ENCODE results near the gene SIN3B. TPM values are rescaled to one million over a fixed set of nuclear protein-coding genes. Genes with fewer than 3 reads are reported as not detected.
"Not testable (repeated sequence)": the region's sequence is repeated elsewhere in the genome, so short reads cannot be mapped to it uniquely, and the experiment has no call there.

The SIN3B gene
- total RNA-seq, 2 donors from 2014 or later = 19.8 to 31.0 TPM

GRCh38 chr19:16874250-16874977, 45.2 kb downstream of the SIN3B start:
- no peaks in the 10 kb centered on the region for H3K27me3 ChIP-seq
- no peaks in the 10 kb centered on the region for H3K9me3 ChIP-seq
- no peak overlapping the region for H3K27ac ChIP-seq
- peaks cover 8% of the 10 kb centered on the region for H3K36me3 ChIP-seq
- H3K4me1 ChIP-seq = no peaks in the 10 kb centered on the region
- intact Hi-C loops (cut with DNase I) = no loop called here
- no peak overlapping the region for H3K4me3 ChIP-seq
- no peak for DNase-seq
- TF ChIP-seq, protein P1, sequence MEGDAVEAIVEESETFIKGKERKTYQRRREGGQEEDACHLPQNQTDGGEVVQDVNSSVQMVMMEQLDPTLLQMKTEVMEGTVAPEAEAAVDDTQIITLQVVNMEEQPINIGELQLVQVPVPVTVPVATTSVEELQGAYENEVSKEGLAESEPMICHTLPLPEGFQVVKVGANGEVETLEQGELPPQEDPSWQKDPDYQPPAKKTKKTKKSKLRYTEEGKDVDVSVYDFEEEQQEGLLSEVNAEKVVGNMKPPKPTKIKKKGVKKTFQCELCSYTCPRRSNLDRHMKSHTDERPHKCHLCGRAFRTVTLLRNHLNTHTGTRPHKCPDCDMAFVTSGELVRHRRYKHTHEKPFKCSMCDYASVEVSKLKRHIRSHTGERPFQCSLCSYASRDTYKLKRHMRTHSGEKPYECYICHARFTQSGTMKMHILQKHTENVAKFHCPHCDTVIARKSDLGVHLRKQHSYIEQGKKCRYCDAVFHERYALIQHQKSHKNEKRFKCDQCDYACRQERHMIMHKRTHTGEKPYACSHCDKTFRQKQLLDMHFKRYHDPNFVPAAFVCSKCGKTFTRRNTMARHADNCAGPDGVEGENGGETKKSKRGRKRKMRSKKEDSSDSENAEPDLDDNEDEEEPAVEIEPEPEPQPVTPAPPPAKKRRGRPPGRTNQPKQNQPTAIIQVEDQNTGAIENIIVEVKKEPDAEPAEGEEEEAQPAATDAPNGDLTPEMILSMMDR (IDR thresholded peaks at IDR 0.05) = no peak
- no peak overlapping the region for H3K9ac ChIP-seq (ENCODE audit: low read depth in 2 of 2, low read length in 2 of 2)

- H3K4me3 ChIP-seq; H3K27ac ChIP-seq; H3K9me3 ChIP-seq; H3K9ac ChIP-seq (ENCODE audit: low read depth in 2 of 2, low read length in 2 of 2); intact Hi-C loops (cut with DNase I); H3K27me3 ChIP-seq; H3K36me3 ChIP-seq; DNase-seq; H3K4me1 ChIP-seq: not testable (repeated sequence)
Observed at GRCh38 chr19:16874978-16875299, 45.7 kb downstream of the SIN3B start.

DNA sequence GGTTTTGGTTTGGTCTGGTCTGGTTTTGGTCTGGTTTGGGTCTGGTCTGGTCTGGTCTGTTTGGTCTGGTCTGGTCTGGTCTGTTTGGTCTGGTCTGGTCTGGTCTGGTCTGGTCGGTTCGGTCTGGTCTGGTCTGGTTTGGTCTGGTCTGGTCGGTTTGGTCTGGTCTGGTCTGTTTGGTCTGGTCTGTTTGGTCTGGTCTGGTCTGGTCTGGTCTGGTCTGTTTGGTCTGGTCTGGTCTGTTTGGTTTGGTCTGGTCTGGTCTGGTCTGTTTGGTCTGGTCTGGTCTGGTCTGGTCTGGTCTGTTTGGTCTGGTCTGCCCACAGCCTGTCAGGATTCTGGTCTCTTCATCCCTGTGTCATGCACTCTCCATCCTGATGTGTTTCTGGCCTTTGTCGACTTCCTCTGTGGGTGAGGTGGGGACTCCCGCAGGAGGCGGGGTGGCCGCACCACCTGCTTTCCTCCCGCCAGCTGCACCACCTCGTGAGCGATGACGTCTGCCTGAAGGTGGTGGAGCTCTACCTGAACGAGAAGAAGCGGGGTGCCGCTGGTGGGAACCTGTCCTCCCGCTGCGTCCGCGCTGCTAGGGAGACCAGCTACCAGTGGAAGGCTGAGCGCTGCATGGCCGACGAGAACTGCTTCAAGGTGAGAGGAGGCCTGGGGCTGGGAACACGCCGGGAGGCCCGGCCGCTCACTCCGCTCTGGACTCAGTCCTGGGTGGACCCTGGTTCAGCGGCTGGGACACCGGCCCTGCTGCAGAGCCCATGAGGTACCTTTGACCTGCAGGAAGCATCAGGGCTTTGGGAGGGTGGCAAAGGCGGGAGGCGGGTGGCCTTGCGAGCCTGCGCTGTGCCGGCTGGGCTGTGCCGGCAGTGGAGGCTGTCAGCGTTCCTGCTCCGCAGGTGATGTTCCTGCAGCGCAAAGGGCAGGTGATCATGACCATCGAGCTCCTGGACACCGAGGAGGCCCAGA, 46.7 kb downstream of the SIN3B start:
- peaks cover 8% of the 10 kb centered on the region for H3K36me3 ChIP-seq
- H3K4me1 ChIP-seq = no peaks in the 10 kb centered on the region
- no peaks in the 10 kb centered on the region for H3K27me3 ChIP-seq
- TF ChIP-seq, protein P1 (IDR thresholded peaks at IDR 0.05) = no peak
- H3K27ac ChIP-seq = no peak overlapping the region
- DNase-seq = no peak
- intact Hi-C loops (cut with DNase I) = no loop called here
- no peak overlapping the region for H3K4me3 ChIP-seq
- H3K9ac ChIP-seq (ENCODE audit: low read depth in 2 of 2, low read length in 2 of 2) = no peak overlapping the region
- no peaks in the 10 kb centered on the region for H3K9me3 ChIP-seq

- TF ChIP-seq, protein P1 (IDR thresholded peaks at IDR 0.05) = no peak
- H3K36me3 ChIP-seq = peaks cover 8% of the 10 kb centered on the region
- DNase-seq = no peak
- no peaks in the 10 kb centered on the region for H3K27me3 ChIP-seq
- no peaks in the 10 kb centered on the region for H3K4me1 ChIP-seq
- H3K27ac ChIP-seq = no peak overlapping the region
- H3K9ac ChIP-seq (ENCODE audit: low read depth in 2 of 2, low read length in 2 of 2) = no peak overlapping the region
- H3K4me3 ChIP-seq = no peak overlapping the region
- H3K9me3 ChIP-seq = no peaks in the 10 kb centered on the region
- intact Hi-C loops (cut with DNase I) = no loop called here
Observed at GRCh38 chr19:16876904-16877361, 47.7 kb downstream of the SIN3B start.

GRCh38 chr19:16877581-16877980, 48.4 kb downstream of the SIN3B start:
- Histone ChIP-seq H3K27ac (no peak overlapping the region), H3K4me1 (no peaks in the 10 kb centered on the region), H3K27me3 (no peaks in the 10 kb centered on the region), H3K9ac (ENCODE audit: low read depth in 2 of 2, low read length in 2 of 2) (no peak overlapping the region), H3K4me3 (no peak overlapping the region), H3K36me3 (peaks cover 8% of the 10 kb centered on the region), H3K9me3 (no peaks in the 10 kb centered on the region)
- DNase-seq = no peak
- intact Hi-C loops (cut with DNase I) = no loop called here
- TF ChIP-seq, protein P1 (IDR thresholded peaks at IDR 0.05) = no peak
